ENCODE data around the gene GRIK1.

GRIK1 gene

DNA sequence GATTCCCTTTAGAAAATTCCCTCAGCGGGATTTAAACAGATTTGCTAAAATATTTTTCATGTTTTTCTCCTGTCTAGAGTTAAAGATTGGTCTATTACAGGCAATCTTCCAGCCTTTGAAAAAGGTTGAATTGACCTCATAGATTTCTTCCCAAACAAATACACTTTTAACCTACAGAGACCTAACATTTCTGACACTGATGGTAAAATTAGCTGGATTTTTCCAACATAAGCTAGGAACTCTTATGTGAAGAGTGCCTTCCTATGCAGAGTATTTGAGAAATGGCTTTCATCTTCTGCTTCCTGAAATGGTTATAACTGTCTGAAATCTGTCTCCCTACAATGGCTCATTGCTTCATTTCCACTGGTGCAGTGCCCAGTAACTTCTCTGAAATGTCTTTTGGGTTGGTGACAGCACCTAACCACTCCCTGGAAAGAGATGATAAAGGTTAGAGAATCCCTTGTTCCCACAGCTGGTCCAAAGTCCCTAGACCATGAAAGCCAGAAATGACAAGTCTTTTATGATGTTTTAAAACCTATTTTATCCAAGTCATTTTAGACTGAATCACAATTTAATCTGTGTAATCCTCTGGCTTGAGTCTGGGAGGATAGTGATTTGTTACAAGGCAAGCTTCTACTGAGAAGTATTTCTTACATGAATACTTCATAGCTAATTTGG lies 371.6 kb downstream of the GRIK1 start:
- Histone ChIP-seq H3K9ac (ENCODE audit: low read length) (no peak overlapping the region), H4K20me1 (ENCODE audit: insufficient read depth, low read length) (no peaks in the 10 kb centered on the region), H3K9me2 (ENCODE audit: low read depth, low read length) (no peaks in the 10 kb centered on the region), H3K4me3 (ENCODE audit: low read depth, low read length, poor library complexity, severe bottlenecking) (no peak overlapping the region), H3K4me2 (ENCODE audit: low read length) (no peak overlapping the region), H3K27ac (ENCODE audit: low read depth, low read length, poor library complexity, severe bottlenecking) (no peak overlapping the region), H3K9me3 (ENCODE audit: low read length) (no peaks in the 10 kb centered on the region), H2AFZ (ENCODE audit: low read length) (no peak overlapping the region), H3K36me3 (ENCODE audit: insufficient read depth, low read length) (no peaks in the 10 kb centered on the region), H3F3A (ENCODE audit: insufficient read depth, low read length) (no peaks in the 10 kb centered on the region), H3K27me3 (ENCODE audit: insufficient read depth, low read length) (no peaks in the 10 kb centered on the region), H3K4me1 (ENCODE audit: insufficient read depth, low read length, severe bottlenecking) (no peaks in the 10 kb centered on the region), H3K79me2 (ENCODE audit: insufficient read depth, low read length) (no peaks in the 10 kb centered on the region)
- no peak for TF ChIP-seq EZH2 (IDR thresholded peaks at IDR 0.05; ENCODE audit: borderline replicate concordance, low read length)
- TF ChIP-seq, protein P1, sequence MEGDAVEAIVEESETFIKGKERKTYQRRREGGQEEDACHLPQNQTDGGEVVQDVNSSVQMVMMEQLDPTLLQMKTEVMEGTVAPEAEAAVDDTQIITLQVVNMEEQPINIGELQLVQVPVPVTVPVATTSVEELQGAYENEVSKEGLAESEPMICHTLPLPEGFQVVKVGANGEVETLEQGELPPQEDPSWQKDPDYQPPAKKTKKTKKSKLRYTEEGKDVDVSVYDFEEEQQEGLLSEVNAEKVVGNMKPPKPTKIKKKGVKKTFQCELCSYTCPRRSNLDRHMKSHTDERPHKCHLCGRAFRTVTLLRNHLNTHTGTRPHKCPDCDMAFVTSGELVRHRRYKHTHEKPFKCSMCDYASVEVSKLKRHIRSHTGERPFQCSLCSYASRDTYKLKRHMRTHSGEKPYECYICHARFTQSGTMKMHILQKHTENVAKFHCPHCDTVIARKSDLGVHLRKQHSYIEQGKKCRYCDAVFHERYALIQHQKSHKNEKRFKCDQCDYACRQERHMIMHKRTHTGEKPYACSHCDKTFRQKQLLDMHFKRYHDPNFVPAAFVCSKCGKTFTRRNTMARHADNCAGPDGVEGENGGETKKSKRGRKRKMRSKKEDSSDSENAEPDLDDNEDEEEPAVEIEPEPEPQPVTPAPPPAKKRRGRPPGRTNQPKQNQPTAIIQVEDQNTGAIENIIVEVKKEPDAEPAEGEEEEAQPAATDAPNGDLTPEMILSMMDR (IDR thresholded peaks at IDR 0.05; ENCODE audit: low read length): no peak

DNA sequence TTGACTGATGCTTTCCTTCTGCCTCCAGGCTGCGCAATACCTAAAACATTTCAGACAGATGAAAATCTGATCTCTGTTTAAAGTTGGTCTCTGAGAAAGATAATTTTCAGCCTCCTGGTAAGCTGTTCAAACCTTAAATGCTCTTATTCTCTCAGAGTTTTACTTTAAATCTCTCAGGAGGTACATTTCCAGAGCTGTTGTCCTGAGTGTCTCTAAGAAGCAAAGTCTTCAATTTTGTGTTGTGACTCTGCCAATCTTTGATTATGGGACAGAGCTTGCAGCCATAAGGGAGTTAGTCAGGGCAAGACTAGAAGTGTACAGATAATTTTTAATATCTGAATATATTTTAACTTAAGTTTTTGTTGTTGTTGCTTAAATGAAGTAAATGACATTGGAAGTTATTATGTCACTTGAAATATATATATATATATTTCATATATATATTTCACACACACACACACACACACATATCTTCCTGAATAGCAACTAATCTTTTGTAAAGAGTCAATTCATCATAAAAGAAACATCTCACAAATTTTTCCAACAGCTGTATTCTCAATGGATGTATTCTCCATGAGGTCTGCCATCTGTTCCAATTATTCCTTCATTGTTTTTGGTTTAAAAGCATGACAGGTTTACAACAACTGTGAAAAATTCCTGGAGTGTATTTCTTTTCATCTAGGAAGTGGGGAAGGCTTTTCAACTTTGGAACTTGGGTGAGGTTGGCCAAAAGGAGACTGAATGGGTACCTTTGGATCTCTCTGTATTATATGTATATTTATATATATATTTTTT lies 381.7 kb downstream of the GRIK1 start:
- Histone ChIP-seq H3K9me2 (ENCODE audit: low read depth, low read length) (no peaks in the 10 kb centered on the region), H3K27me3 (ENCODE audit: insufficient read depth, low read length) (no peaks in the 10 kb centered on the region), H3K9me3 (ENCODE audit: low read length) (no peaks in the 10 kb centered on the region), H3K79me2 (ENCODE audit: insufficient read depth, low read length) (no peaks in the 10 kb centered on the region), H3K27ac (ENCODE audit: low read depth, low read length, poor library complexity, severe bottlenecking) (no peak overlapping the region), H3K4me2 (ENCODE audit: low read length) (no peak overlapping the region), H3K4me3 (ENCODE audit: low read depth, low read length, poor library complexity, severe bottlenecking) (no peak overlapping the region), H4K20me1 (ENCODE audit: insufficient read depth, low read length) (no peaks in the 10 kb centered on the region), H3K4me1 (ENCODE audit: insufficient read depth, low read length, severe bottlenecking) (no peaks in the 10 kb centered on the region), H3K9ac (ENCODE audit: low read length) (no peak overlapping the region), H2AFZ (ENCODE audit: low read length) (no peak overlapping the region), H3F3A (ENCODE audit: insufficient read depth, low read length) (no peaks in the 10 kb centered on the region), H3K36me3 (ENCODE audit: insufficient read depth, low read length) (no peaks in the 10 kb centered on the region)
- TF ChIP-seq, protein P1 (IDR thresholded peaks at IDR 0.05; ENCODE audit: low read length): no peak
- TF ChIP-seq EZH2 (IDR thresholded peaks at IDR 0.05; ENCODE audit: borderline replicate concordance, low read length): no peak

DNA sequence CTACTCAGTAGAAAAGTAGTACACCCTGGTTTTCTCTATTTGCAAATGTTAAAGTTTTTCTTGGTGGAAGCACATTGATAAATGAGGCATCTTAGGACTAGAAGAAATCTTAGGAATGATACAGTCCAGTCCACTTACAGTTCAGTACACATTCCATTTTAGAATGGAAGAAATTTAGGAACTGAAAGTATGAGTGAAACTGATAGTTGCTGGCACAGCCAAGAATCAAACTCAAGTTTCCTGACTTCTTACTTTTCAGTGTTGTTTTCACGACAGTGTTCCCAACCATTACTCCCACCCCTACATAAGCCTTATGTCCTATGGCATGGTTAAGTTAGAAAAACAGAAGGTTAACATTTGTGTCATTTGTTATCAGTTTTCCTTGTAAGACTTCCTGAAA lies 382.6 kb downstream of the GRIK1 start:
- TF ChIP-seq, protein P1 (IDR thresholded peaks at IDR 0.05; ENCODE audit: low read length): no peak
- no peak for TF ChIP-seq EZH2 (IDR thresholded peaks at IDR 0.05; ENCODE audit: borderline replicate concordance, low read length)
- Histone ChIP-seq H2AFZ (ENCODE audit: low read length) (no peak overlapping the region), H3K9ac (ENCODE audit: low read length) (no peak overlapping the region), H3K4me3 (ENCODE audit: low read depth, low read length, poor library complexity, severe bottlenecking) (no peak overlapping the region), H3K36me3 (ENCODE audit: insufficient read depth, low read length) (no peaks in the 10 kb centered on the region), H3K79me2 (ENCODE audit: insufficient read depth, low read length) (no peaks in the 10 kb centered on the region), H3K4me2 (ENCODE audit: low read length) (no peak overlapping the region), H4K20me1 (ENCODE audit: insufficient read depth, low read length) (no peaks in the 10 kb centered on the region), H3K27me3 (ENCODE audit: insufficient read depth, low read length) (no peaks in the 10 kb centered on the region), H3K4me1 (ENCODE audit: insufficient read depth, low read length, severe bottlenecking) (no peaks in the 10 kb centered on the region), H3F3A (ENCODE audit: insufficient read depth, low read length) (no peaks in the 10 kb centered on the region), H3K9me3 (ENCODE audit: low read length) (no peaks in the 10 kb centered on the region), H3K9me2 (ENCODE audit: low read depth, low read length) (no peaks in the 10 kb centered on the region), H3K27ac (ENCODE audit: low read depth, low read length, poor library complexity, severe bottlenecking) (no peak overlapping the region)
